Endothelial cell of umbilical vein (primary cell): Measurements from ENCODE around the gene SLC25A44. TPM values are rescaled to one million over a fixed set of nuclear protein-coding genes. Genes with fewer than 3 reads are reported as not detected.

Experiments used
- BruUV-seq: library from RNA; stranded (reverse); fragments of 400-500 nt; replicated peaks from 2 replicates; lab custom pipeline; 2021; lab: Mats Ljungman, UMichigan
- CTCF ChIA-PET: fragments of 300-600, 350-600 bp; sonication (Branson Sonifier 250); formaldehyde crosslinking; loops from one replicate; lab custom pipeline; 2021; ENCODE audit warnings: antibody characterized with exemption, inconsistent platforms; lab: Charles Lee
- POLR2A ChIA-PET: fragments of 300-600, 350-600 bp; sonication (Branson Sonifier 250); formaldehyde crosslinking; loops from one replicate; lab custom pipeline; 2021; ENCODE audit warnings: antibody characterized with exemption, inconsistent platforms; lab: Charles Lee
- DNase-seq: peaks from one replicate; pipeline ENCODE4 v3.0.0-alpha.2; 2011; ENCODE audit warnings: low read depth, low spot score
- FAIRE-seq: peaks from 2 replicates; lab custom pipeline; 2011; peaks lifted over from hg19 to GRCh38; lab: Jason Lieb, UNC
- H2AFZ ChIP-seq: 2 replicates; pipeline ENCODE4 v1.6.0; 2012; ENCODE audit warnings: low read depth, low read length, control low read depth, inconsistent platforms
- H3K27ac ChIP-seq: 2 replicates; pipeline ENCODE4 v1.5.1; 2011; ENCODE audit warnings: low read depth, mild to moderate bottlenecking, control low read depth, low read length, moderate library complexity; ENCODE audit not compliant: insufficient read depth
- H3K27me3 ChIP-seq, 2 experiments: 2 replicates each; pipeline versions ENCODE4 v1.6.0 to v1.6.1; 2011; ENCODE audit warnings: low read length in 2 of 2, mixed read lengths in 1 of 2; ENCODE audit not compliant: control insufficient read depth in 2 of 2, insufficient read depth in 2 of 2
- H3K36me3 ChIP-seq, 2 experiments: 2 replicates in 1 of 2; 3 replicates in 1 of 2; pipeline ENCODE4 v1.5.1; 2011; ENCODE audit warnings: low read length in 2 of 2, mild to moderate bottlenecking in 1 of 2, moderate library complexity in 1 of 2; ENCODE audit not compliant: control insufficient read depth in 2 of 2, insufficient read depth in 2 of 2; ENCODE audit errors: extremely low read depth in 1 of 2
- H3K4me1 ChIP-seq: 3 replicates; pipeline ENCODE4 v1.5.1; 2011; ENCODE audit warnings: mild to moderate bottlenecking, low read length; ENCODE audit not compliant: control insufficient read depth, insufficient read depth; ENCODE audit errors: extremely low read depth
- H3K4me2 ChIP-seq: 2 replicates; pipeline ENCODE4 v1.6.1; 2011; ENCODE audit warnings: low read length, control low read depth, mixed read lengths; ENCODE audit not compliant: insufficient read depth
- H3K4me3 ChIP-seq, 3 experiments: fragments of 200-600 bp in 1 of 3; sonication (generic), shearing (Covaris generic) in 1 of 3; replicated peaks in 1 of 3; 2 replicates each; pipeline ENCODE4 v1.5.1; 2011 to 2016; ENCODE audit warnings: control low read depth in 3 of 3, low read length in 3 of 3, mild to moderate bottlenecking in 2 of 3, inconsistent platforms in 1 of 3, low read depth in 1 of 3, moderate library complexity in 1 of 3; ENCODE audit not compliant: insufficient read depth in 1 of 3
- H3K79me2 ChIP-seq: 2 replicates; pipeline ENCODE4 v1.6.0; 2012; ENCODE audit warnings: low read length, inconsistent platforms; ENCODE audit not compliant: control insufficient read depth, insufficient read depth
- H3K9ac ChIP-seq: replicated peaks from 2 replicates; pipeline ENCODE3; 2011; ENCODE audit warnings: low read length, control low read depth; ENCODE audit not compliant: insufficient read depth; ENCODE audit errors: extremely low read depth
- H3K9me1 ChIP-seq: replicated peaks from 3 replicates; pipeline ENCODE4 v1.6.0; 2011; ENCODE audit warnings: mild to moderate bottlenecking, low read length; ENCODE audit not compliant: control insufficient read depth, insufficient read depth; ENCODE audit errors: extremely low read depth
- H3K9me3 ChIP-seq: replicated peaks from 2 replicates; pipeline ENCODE4 v1.5.1; 2012; ENCODE audit warnings: low read length, inconsistent platforms; ENCODE audit not compliant: control insufficient read depth, insufficient read depth
- H4K20me1 ChIP-seq: replicated peaks from 2 replicates; pipeline ENCODE3; 2011; ENCODE audit warnings: mild to moderate bottlenecking, low read length; ENCODE audit not compliant: control insufficient read depth, insufficient read depth; ENCODE audit errors: extremely low read depth
- EZH2 ChIP-seq: IDR thresholded peaks from 2 replicates; pipeline ENCODE4 v1.6.1; 2012; ENCODE audit warnings: borderline replicate concordance, low read depth, mild to moderate bottlenecking, moderate library complexity, low read length, inconsistent platforms; ENCODE audit not compliant: severe bottlenecking
- FOS ChIP-seq: IDR thresholded peaks from 2 replicates; pipeline ENCODE4 v1.6.1; 2011; ENCODE audit warnings: mild to moderate bottlenecking, low read length, moderate library complexity, borderline replicate concordance; ENCODE audit not compliant: insufficient read depth
- GATA2 ChIP-seq: IDR thresholded peaks from 2 replicates; pipeline ENCODE4 v1.7.0; 2011; ENCODE audit warnings: low read depth, mild to moderate bottlenecking, moderate library complexity, mixed read lengths, low read length; ENCODE audit not compliant: insufficient read length, insufficient read depth
- JUN ChIP-seq: IDR thresholded peaks from 2 replicates; pipeline ENCODE4 v1.6.1; 2011; ENCODE audit warnings: borderline replicate concordance, low read depth; ENCODE audit not compliant: insufficient read length, insufficient read depth
- MAX ChIP-seq: IDR thresholded peaks from 2 replicates; pipeline ENCODE4 v1.6.1; 2011; ENCODE audit not compliant: insufficient read depth, insufficient read length
- MYC ChIP-seq: IDR thresholded peaks from one replicate; pipeline ENCODE4 v1.6.1; 2011; ENCODE audit warnings: mild to moderate bottlenecking, low read depth, low read length
- POLR2A ChIP-seq: IDR thresholded peaks from 2 replicates; pipeline ENCODE4 v1.6.1; 2012; ENCODE audit warnings: low read depth, mild to moderate bottlenecking, control low read depth, low read length
- POLR2AphosphoS5 ChIP-seq: IDR thresholded peaks from 2 replicates; pipeline ENCODE4 v1.6.1; 2012; ENCODE audit warnings: low read depth, mild to moderate bottlenecking, control low read depth, low read length, moderate library complexity; ENCODE audit not compliant: insufficient read depth
- dilution Hi-C: fragments of 300-500 bp; cut with MboI; formaldehyde crosslinking; loops from one replicate; pipeline ENCODE4 v1.15.0; 2019; ENCODE audit warnings: low sequenced_read_pairs; ENCODE audit not compliant: extremely low pct_ligation_motif_present
- intact Hi-C: fragments of 100-400 bp; cut with micrococcal nuclease; formaldehyde crosslinking; loops from one replicate; pipeline ENCODE4 v1.10.0; 2022
- polyA plus RNA-seq, 4 experiments: library from polyadenylated mRNA; depleted of rRNA in 3 of 4; stranded (reverse) in 3 of 4; unstranded in 1 of 4; fragments of >200 nt; gene quantifications; 2 replicates each; pipeline versions ENCODE4 v1.2.1 to v1.2.3, GENCODE V29; 2011 to 2012; ENCODE audit warnings: missing spikeins in 1 of 4
- total RNA-seq: library from RNA; stranded (reverse); gene quantifications from 2 replicates; pipeline ENCODE4 v1.2.3, GENCODE V29; 2021
- TF ChIP-seq, protein P1 (sequence below), 2 donors: IDR thresholded peaks; 1 replicate in 1 of 2; 2 replicates in 1 of 2; pipeline ENCODE4 v1.5.1; 2011; ENCODE audit warnings: low read length in 2 of 2, mild to moderate bottlenecking in 2 of 2, moderate library complexity in 2 of 2, control low read depth in 1 of 2, inconsistent platforms in 1 of 2, low read depth in 1 of 2; ENCODE audit not compliant: insufficient read depth in 1 of 2; ENCODE audit errors: extremely low read depth in 1 of 2

Gene SLC25A44
- total and polyA plus RNA-seq, 2 donors (not counting 3 experiments of a cell fraction or from before 2014, with no cell fraction given), result 24.0 to 30.6 TPM

DNA sequence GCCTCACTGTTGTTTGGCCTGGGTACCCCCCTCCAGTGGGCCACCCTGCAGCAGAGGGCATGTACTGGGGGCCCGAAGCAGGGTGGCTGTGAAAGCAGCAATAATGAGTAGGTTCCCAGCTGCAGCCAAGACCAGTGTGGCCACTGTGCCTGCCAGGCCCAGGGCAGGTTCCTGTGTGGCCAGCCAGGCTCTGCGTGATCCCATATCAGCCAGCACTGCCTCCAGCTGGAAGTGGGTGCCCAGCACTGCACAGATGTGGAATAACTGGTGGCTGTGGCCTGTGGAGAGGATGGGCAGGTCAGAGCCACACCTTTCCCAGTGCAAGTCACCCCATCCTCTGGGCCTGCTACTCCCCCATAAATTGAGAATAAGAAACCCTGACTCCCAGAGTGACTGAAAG, 50.2 kb downstream of the SLC25A44 start:
- H2AFZ ChIP-seq, result no peak overlapping the region
- H4K20me1 ChIP-seq, result no peaks in the 10 kb centered on the region
- FAIRE-seq, result no peak
- TF ChIP-seq MAX (no peak), JUN (no peak), MYC (no peak), POLR2AphosphoS5 (no peak), POLR2A (no peak), GATA2 (no peak), FOS (no peak), EZH2 (no peak)
- TF ChIP-seq, protein P1, sequence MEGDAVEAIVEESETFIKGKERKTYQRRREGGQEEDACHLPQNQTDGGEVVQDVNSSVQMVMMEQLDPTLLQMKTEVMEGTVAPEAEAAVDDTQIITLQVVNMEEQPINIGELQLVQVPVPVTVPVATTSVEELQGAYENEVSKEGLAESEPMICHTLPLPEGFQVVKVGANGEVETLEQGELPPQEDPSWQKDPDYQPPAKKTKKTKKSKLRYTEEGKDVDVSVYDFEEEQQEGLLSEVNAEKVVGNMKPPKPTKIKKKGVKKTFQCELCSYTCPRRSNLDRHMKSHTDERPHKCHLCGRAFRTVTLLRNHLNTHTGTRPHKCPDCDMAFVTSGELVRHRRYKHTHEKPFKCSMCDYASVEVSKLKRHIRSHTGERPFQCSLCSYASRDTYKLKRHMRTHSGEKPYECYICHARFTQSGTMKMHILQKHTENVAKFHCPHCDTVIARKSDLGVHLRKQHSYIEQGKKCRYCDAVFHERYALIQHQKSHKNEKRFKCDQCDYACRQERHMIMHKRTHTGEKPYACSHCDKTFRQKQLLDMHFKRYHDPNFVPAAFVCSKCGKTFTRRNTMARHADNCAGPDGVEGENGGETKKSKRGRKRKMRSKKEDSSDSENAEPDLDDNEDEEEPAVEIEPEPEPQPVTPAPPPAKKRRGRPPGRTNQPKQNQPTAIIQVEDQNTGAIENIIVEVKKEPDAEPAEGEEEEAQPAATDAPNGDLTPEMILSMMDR (IDR thresholded peaks at IDR 0.05; ENCODE audit: extremely low read depth in 1 of 2, insufficient read depth in 1 of 2, low read depth in 1 of 2, low read length in 2 of 2), result no peak
- no peak overlapping the region for H3K4me3 ChIP-seq
- no peak overlapping the region for H3K9ac ChIP-seq
- H3K27me3 ChIP-seq, result peaks cover 0 to 4% of the 10 kb centered on the region in 2 experiments
- ChIA-PET CTCF (interaction anchor here (1.0 to 3.8 kb wide), 3 partner anchors 10 to 99 kb away, joined by 4 to 17 read pairs (median 12); no protein-coding TSS in a partner anchor), POLR2A (no interaction called here)
- dilution Hi-C loops, result no loop called here
- H3K27ac ChIP-seq, result no peak overlapping the region
- intact Hi-C loops, result no loop called here
- H3K4me1 ChIP-seq, result peaks cover 6% of the 10 kb centered on the region
- no peaks in the 10 kb centered on the region for H3K9me1 ChIP-seq
- peaks cover 0 to 9% of the 10 kb centered on the region in 2 experiments for H3K36me3 ChIP-seq
- H3K4me2 ChIP-seq, result no peak overlapping the region
- H3K9me3 ChIP-seq, result no peaks in the 10 kb centered on the region
- no peaks in the 10 kb centered on the region for H3K79me2 ChIP-seq
- DNase-seq, result no peak
- no TSS peak for BruUV-seq
